Measurements from ENCODE around the gene NPAS4.

DNA sequence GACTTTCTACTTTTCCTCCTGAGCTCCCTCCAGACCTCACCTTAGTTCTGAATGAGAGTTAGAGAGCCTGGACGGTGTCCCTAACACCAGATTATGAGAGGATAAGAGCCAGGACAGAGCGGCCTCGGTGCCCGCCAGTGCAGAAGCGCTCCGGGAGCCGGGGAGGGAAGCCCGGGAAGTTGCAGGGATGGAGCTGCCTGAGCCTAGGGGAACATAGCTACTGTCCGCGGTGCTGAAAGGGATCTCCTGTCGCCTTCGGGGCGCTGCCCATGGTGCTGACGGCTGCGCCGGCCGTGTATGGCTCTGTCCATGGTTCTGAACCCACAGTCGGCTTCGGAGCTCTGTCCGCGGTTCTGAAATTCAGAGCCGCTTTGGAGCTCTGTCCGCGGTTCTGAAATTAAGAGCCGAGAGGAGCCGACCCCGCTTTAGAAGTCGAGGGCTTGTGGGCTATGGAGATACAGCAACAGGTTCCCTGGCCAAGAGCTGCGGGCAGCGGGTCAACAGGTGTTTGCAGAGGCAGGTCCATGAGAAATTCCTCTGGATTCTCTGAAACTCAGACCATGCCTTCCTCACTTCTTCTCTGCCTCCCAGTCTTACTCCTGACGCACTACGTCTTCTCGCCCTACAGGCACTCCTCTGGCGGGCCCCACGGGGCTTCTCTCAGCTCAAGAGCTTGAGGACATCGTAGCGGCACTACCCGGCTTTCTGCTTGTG is 814 bp downstream of the NPAS4 start:
- TF ChIP-seq, protein P1, sequence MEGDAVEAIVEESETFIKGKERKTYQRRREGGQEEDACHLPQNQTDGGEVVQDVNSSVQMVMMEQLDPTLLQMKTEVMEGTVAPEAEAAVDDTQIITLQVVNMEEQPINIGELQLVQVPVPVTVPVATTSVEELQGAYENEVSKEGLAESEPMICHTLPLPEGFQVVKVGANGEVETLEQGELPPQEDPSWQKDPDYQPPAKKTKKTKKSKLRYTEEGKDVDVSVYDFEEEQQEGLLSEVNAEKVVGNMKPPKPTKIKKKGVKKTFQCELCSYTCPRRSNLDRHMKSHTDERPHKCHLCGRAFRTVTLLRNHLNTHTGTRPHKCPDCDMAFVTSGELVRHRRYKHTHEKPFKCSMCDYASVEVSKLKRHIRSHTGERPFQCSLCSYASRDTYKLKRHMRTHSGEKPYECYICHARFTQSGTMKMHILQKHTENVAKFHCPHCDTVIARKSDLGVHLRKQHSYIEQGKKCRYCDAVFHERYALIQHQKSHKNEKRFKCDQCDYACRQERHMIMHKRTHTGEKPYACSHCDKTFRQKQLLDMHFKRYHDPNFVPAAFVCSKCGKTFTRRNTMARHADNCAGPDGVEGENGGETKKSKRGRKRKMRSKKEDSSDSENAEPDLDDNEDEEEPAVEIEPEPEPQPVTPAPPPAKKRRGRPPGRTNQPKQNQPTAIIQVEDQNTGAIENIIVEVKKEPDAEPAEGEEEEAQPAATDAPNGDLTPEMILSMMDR (IDR thresholded peaks at IDR 0.05; ENCODE audit: low read depth, low read length, poor library complexity, severe bottlenecking) = no peak
- TF ChIP-seq EZH2phosphoT487 (IDR thresholded peaks at IDR 0.05; ENCODE audit: borderline replicate concordance, low read length) = no peak
